Type B pancreatic cell (in vitro differentiated cells): ENCODE data around the gene PKIB. TPM values are rescaled to one million over a fixed set of nuclear protein-coding genes. Genes with fewer than 3 reads are reported as not detected.

Source experiments
- DNase-seq: peaks from one replicate; pipeline ENCODE4 v3.0.0; 2021; ENCODE audit warnings: mixed read lengths; ENCODE audit not compliant: unreplicated experiment; ENCODE audit errors: extremely low spot score
- H3K27ac Mint-ChIP-seq: 2 replicates; pipeline ENCODE4 v1.8.0; 2021; ENCODE audit warnings: mild to moderate bottlenecking, mixed read lengths
- H3K27me3 Mint-ChIP-seq: 2 replicates; pipeline ENCODE4 v1.8.0; 2021; ENCODE audit warnings: mixed read lengths
- H3K36me3 Mint-ChIP-seq: 2 replicates; pipeline ENCODE4 v1.8.0; 2021; ENCODE audit warnings: mixed read lengths
- H3K4me1 Mint-ChIP-seq: one replicate; pipeline ENCODE4 v1.8.0; 2021; ENCODE audit warnings: mixed read lengths; ENCODE audit not compliant: unreplicated experiment
- H3K4me3 Mint-ChIP-seq: 2 replicates; pipeline ENCODE4 v1.8.0; 2021; ENCODE audit warnings: mild to moderate bottlenecking, mixed read lengths
- H3K9me3 Mint-ChIP-seq: 2 replicates; pipeline ENCODE4 v1.8.0; 2021; ENCODE audit warnings: mixed read lengths
- total RNA-seq: library from RNA; stranded (reverse); gene quantifications from 2 replicates; pipeline ENCODE4 v1.2.1, GENCODE V29; 2021; ENCODE audit warnings: low replicate concordance
- TF ChIP-seq, protein P1 (sequence below): fragments of 200-600 bp; sonication (generic); conservative IDR thresholded peaks from 2 replicates; pipeline ENCODE4 v1.5.0; 2021; ENCODE audit warnings: antibody characterized with exemption, mild to moderate bottlenecking

Gene PKIB
- total RNA-seq, 1 donor from 2014 or later = 31.7 TPM

DNA sequence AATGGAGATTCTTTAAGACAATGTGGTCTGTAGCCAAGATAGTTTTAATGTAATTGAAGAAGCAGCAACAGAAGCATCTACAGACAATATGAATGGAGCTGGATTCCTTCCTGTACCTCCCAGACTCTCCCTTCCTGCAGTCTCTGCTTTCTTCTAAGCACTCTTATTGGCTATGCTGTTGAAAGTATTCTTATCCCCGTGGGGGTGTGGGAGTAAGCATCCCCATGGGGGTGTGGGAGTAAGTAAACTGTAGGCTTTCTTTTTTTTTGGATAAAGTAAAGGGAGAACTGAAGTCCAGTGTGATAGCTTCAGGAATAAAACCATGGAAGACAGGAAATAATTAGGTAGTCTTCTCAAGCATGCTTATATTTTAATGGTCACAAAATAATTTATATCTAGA, 4.1 kb downstream of the PKIB start:
- H3K9me3 Mint-ChIP-seq = peaks cover 9% of the 10 kb centered on the region
- H3K36me3 Mint-ChIP-seq = peaks cover 16% of the 10 kb centered on the region
- H3K4me1 Mint-ChIP-seq = peaks cover 6% of the 10 kb centered on the region
- no peak for DNase-seq
- peaks cover 10% of the 10 kb centered on the region for H3K27me3 Mint-ChIP-seq
- TF ChIP-seq, protein P1, sequence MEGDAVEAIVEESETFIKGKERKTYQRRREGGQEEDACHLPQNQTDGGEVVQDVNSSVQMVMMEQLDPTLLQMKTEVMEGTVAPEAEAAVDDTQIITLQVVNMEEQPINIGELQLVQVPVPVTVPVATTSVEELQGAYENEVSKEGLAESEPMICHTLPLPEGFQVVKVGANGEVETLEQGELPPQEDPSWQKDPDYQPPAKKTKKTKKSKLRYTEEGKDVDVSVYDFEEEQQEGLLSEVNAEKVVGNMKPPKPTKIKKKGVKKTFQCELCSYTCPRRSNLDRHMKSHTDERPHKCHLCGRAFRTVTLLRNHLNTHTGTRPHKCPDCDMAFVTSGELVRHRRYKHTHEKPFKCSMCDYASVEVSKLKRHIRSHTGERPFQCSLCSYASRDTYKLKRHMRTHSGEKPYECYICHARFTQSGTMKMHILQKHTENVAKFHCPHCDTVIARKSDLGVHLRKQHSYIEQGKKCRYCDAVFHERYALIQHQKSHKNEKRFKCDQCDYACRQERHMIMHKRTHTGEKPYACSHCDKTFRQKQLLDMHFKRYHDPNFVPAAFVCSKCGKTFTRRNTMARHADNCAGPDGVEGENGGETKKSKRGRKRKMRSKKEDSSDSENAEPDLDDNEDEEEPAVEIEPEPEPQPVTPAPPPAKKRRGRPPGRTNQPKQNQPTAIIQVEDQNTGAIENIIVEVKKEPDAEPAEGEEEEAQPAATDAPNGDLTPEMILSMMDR = no peak
- no peak overlapping the region for H3K4me3 Mint-ChIP-seq
- no peak overlapping the region for H3K27ac Mint-ChIP-seq

DNA sequence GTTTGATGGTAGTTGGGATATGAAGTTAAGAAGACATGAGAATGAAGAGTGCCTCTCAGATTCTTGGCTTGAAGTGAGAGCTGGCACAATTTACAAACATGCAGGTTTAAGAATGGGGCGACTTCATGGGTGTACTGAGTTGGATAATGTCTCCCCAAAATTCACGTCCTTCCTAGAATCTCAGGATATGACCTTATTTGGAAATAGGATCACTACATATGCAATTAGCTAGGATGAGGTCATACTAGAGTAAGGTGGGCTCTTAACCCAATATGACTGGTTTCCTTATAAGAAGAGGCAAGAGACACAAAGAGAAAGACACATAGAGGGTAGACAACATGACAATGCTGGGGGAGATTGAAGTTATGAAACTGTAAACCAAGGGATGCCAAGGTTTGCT, 5.2 kb downstream of the PKIB start:
- Mint-ChIP-seq H3K27me3 (peaks cover 3% of the 10 kb centered on the region), H3K4me1 (no peaks in the 10 kb centered on the region), H3K4me3 (no peak overlapping the region), H3K36me3 (peaks cover 16% of the 10 kb centered on the region), H3K27ac (no peak overlapping the region), H3K9me3 (peaks cover 9% of the 10 kb centered on the region)
- no peak for DNase-seq
- TF ChIP-seq, protein P1 = no peak

- H3K4me3 Mint-ChIP-seq = no peak overlapping the region
- H3K36me3 Mint-ChIP-seq = peaks cover 16% of the 10 kb centered on the region
- no peak overlapping the region for H3K27ac Mint-ChIP-seq
- no peak for DNase-seq
- peaks cover 9% of the 10 kb centered on the region for H3K9me3 Mint-ChIP-seq
- peaks cover 12% of the 10 kb centered on the region for H3K4me1 Mint-ChIP-seq
- TF ChIP-seq, protein P1 = no peak
- no peaks in the 10 kb centered on the region for H3K27me3 Mint-ChIP-seq
Observed at GRCh38 chr6:122616877-122617276, 6.7 kb downstream of the PKIB start.

DNA sequence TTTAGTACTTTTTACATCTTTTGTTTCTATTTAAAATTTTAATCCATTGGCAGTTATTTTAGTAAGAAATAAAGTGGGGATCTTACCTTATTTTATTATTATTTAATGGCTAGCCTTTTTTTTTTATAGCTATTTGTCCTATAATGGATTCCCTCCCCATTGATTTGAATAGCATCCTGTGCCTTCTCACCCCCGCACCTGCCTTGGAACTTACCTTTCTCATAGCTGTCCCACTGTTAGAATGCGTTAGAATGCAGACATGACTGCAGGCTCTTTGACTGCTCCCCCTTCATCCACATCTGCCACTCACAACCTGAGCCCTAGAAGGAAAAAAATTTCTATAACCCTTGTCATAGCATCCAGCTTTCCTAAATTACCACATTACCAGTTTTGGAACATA, 9.1 kb downstream of the PKIB start:
- Mint-ChIP-seq H3K4me3 (no peak overlapping the region), H3K27ac (no peak overlapping the region), H3K36me3 (peaks cover 13% of the 10 kb centered on the region), H3K4me1 (peaks cover 27% of the 10 kb centered on the region), H3K9me3 (peaks cover 9% of the 10 kb centered on the region), H3K27me3 (no peaks in the 10 kb centered on the region)
- no peak for DNase-seq
- TF ChIP-seq, protein P1 = no peak

DNA sequence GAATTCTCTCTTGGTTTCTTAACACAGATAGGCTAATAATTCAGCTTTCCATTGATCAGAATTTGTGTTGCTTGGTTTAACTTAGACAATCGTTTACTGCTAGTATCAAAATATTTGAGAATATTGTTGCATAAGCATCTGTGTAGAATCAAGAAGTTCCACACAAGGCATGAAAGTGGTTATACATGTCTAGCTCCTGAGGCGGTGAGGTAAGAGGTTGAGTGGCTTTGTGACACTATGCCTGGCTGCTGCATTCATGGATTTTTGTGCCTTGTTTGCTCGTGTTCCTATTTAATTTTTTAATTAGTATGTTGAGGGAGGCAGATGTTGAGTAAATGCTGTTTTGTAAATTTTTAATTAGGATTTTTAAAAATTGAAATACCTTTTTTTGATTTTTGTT, 10.2 kb downstream of the PKIB start:
- peaks cover 27% of the 10 kb centered on the region for H3K4me1 Mint-ChIP-seq
- H3K27ac Mint-ChIP-seq = no peak overlapping the region
- H3K4me3 Mint-ChIP-seq = no peak overlapping the region
- no peaks in the 10 kb centered on the region for H3K27me3 Mint-ChIP-seq
- TF ChIP-seq, protein P1 = no peak
- DNase-seq = no peak
- peaks cover 9% of the 10 kb centered on the region for H3K36me3 Mint-ChIP-seq
- H3K9me3 Mint-ChIP-seq = peaks cover 7% of the 10 kb centered on the region

DNA sequence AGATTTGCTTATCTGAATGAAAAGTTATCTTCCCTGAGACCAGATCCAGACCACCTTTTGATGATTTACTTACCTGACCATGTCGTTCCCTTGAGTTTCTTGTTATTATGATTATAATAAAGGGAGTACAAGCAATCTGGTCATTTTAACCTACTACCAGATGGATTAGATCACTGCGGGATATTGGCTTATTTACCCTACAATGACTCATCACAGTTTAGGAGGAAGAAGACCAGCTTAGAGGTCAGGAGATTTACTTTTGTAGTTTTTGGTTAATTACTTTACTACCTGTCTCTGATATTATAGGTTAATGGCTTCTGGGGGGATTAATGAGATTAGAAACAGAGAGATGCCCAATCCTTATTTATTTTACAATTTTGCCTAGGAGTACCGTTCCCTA, 10.7 kb downstream of the PKIB start:
- DNase-seq = no peak
- Mint-ChIP-seq H3K9me3 (peaks cover 2% of the 10 kb centered on the region), H3K4me1 (peaks cover 27% of the 10 kb centered on the region), H3K4me3 (no peak overlapping the region), H3K36me3 (peaks cover 4% of the 10 kb centered on the region), H3K27ac (no peak overlapping the region), H3K27me3 (no peaks in the 10 kb centered on the region)
- TF ChIP-seq, protein P1 = no peak
